GM12878 (cell line): ENCODE data around the gene FNDC3A.

Experiments
- CTCF ChIP-seq, 3 experiments: IDR thresholded peaks in 2 of 3; conservative IDR thresholded peaks in 1 of 3; 2 replicates each; pipeline ENCODE4 v1.5.1; 2011; ENCODE audit warnings: low read depth in 3 of 3, low read length in 3 of 3, mild to moderate bottlenecking in 3 of 3, control low read depth in 2 of 3, moderate library complexity in 2 of 3, inconsistent platforms in 1 of 3, mixed read lengths in 1 of 3; ENCODE audit not compliant: control insufficient read depth in 2 of 3, insufficient read depth in 1 of 3; ENCODE audit errors: extremely low read depth in 1 of 3
- NRF1 ChIP-seq: conservative IDR thresholded peaks from 2 replicates; pipeline ENCODE4 v1.6.1; 2011; ENCODE audit warnings: mild to moderate bottlenecking, low read depth, low read length, improper control_type of control experiment
- POLR2A ChIP-seq: IDR thresholded peaks from 2 replicates; pipeline ENCODE4 v1.6.1; 2011; ENCODE audit warnings: low read depth, mild to moderate bottlenecking, low read length

GRCh38 chr13:49099513-49099877, 123.8 kb downstream of the FNDC3A start:
- no peak for TF ChIP-seq POLR2A
- TF ChIP-seq CTCF (IDR thresholded peaks at IDR 0.05 in 2 of 3, conservative IDR thresholded peaks at IDR 0.05 in 1 of 3; ENCODE audit: control insufficient read depth in 2 of 3, extremely low read depth in 1 of 3, insufficient read depth in 1 of 3, low read depth in 3 of 3, low read length in 3 of 3): no peak
- TF ChIP-seq NRF1: no peak
